ENCODE data around the gene DMGDH.

DNA sequence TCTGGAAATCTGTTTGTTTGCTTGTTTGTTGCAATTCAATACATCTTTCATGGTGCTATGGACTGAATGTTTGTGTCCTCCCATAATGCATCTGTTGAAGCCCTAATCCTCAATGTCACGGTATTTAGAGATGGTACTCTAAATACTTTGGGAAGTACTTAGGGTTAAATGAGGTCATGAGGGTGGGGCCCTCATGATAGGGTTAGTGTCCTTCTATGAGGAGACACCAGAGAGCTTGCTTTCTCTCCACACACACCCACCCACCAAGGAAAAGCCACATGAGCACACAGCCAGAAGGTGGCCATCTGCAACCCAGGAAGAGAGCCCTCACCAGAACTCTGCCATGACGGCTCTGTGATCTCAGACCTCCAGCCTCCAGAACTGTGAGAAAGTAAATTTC is 32.7 kb downstream of the DMGDH start:
- TF ChIP-seq, protein P1, sequence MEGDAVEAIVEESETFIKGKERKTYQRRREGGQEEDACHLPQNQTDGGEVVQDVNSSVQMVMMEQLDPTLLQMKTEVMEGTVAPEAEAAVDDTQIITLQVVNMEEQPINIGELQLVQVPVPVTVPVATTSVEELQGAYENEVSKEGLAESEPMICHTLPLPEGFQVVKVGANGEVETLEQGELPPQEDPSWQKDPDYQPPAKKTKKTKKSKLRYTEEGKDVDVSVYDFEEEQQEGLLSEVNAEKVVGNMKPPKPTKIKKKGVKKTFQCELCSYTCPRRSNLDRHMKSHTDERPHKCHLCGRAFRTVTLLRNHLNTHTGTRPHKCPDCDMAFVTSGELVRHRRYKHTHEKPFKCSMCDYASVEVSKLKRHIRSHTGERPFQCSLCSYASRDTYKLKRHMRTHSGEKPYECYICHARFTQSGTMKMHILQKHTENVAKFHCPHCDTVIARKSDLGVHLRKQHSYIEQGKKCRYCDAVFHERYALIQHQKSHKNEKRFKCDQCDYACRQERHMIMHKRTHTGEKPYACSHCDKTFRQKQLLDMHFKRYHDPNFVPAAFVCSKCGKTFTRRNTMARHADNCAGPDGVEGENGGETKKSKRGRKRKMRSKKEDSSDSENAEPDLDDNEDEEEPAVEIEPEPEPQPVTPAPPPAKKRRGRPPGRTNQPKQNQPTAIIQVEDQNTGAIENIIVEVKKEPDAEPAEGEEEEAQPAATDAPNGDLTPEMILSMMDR (IDR thresholded peaks at IDR 0.05; ENCODE audit: borderline replicate concordance, extremely low read depth, low read length, poor library complexity, severe bottlenecking) = no peak
- TF ChIP-seq EZH2 (IDR thresholded peaks at IDR 0.05; ENCODE audit: borderline replicate concordance, low read depth, low read length, severe bottlenecking) = no peak

All from DND-41 (cell line).